ENCODE measurements around the gene TBX2.

TBX2 gene

DNA sequence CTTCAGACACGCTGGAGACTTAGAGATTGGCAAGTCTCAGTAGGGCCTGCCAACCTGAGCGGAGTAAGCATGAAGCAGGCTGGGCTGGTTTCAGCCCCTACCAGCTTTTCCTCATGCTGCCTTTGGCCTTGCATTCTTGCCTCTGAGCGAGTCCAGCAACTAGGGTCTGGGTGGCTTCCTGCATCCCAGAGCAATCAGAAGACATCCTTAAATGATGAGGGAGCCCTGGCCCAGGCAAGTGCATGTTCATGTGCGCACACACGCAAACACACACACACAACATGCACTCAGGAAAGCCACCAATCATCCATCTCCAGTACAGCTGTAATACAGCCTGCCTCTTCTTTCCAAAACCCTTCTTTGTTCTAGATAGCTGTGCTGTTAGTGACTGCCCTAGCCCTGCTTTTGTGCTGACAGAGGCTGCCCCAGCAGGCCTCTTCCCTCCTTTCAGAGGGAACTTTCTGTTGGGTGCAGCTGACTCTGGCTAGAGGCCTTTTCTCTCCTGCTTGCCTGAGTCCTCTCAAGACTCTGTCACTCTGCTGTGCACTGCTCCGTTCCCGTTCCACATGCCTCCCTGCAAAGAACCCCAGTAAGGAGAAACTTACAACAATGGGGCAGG, 30.7 kb upstream of the TBX2 start:
- no peak for DNase-seq (ENCODE audit: low read depth)

DNA sequence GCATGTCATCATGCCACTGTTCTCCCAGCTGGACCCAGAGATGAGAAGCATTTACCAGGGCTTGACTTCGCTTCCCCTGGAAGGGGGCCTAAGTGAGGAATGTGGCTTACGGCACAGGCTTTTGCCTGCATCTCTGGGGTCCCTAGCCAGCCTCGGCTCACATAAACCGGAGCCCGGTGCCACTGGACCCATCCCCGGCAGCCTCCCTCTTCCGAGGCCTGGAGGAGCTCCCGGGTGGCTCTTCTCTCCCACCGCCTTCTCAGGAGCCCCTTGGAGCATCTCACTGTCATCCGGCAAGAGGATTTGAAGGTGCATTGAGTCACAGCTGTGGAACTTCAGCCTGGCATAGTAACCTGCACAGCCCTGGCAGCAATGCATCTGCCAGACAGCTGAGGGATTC, 29.9 kb upstream of the TBX2 start:
- DNase-seq (ENCODE audit: low read depth) = no peak

DNA sequence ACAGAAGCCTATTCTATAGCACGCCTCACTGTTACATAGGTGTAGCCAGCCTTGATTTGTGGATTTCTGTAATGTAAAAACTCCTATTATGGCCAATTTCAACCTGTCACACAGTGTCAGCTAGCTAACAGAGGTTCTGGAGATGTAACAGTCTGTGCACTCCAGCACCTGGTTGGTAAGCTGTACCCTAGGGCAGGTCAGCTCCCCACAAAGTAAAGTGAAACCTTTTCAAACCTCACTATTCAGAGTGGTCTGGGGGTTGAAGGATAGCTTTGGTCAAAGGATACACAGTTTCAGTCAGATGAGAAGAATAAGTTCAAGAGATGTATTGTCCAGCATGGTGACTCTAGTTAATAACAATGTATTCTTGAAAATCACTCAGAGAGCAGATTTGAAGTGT, 28.5 kb upstream of the TBX2 start:
- DNase-seq (ENCODE audit: low read depth) = no peak

DNA sequence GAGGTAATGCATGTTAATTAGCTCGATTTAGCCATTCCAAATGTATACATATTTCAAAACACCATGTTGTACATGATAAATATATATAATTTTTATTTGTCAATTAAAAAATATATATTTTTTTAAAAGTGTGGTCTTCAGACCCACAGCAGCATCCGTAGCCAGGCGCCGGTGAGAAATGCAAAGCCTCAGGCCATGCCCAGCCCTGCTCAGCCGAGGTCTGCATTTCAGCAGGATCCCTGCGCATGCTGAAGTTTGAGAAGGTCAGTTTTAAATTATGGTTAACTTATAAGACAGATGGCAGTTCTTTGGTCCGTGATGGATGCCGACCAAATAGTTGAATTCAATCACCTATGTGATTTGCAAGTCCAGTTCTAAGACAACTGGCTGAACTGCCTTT, 28.0 kb upstream of the TBX2 start:
- DNase-seq (ENCODE audit: low read depth) = no peak

DNA sequence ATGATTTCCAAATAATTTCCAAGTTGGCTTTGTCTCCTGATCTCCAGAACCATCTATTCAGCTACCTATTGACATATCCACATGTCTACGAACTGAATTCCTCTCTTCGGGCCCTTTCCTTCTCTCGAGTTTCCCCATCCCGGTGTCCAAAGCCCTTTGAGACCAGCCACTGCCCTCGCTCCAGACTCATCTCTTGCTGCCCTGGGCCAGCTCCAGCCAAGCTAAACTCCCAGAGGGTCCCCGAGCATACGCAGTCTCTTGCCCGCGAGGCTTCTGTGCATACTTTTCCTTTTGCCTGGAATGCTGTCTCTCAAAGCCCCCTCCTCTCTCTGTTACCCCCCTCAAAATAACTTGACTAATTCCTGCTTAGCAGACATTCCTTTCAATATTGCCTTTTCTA, 27.2 kb upstream of the TBX2 start:
- DNase-seq (ENCODE audit: low read depth) = no peak

DNA sequence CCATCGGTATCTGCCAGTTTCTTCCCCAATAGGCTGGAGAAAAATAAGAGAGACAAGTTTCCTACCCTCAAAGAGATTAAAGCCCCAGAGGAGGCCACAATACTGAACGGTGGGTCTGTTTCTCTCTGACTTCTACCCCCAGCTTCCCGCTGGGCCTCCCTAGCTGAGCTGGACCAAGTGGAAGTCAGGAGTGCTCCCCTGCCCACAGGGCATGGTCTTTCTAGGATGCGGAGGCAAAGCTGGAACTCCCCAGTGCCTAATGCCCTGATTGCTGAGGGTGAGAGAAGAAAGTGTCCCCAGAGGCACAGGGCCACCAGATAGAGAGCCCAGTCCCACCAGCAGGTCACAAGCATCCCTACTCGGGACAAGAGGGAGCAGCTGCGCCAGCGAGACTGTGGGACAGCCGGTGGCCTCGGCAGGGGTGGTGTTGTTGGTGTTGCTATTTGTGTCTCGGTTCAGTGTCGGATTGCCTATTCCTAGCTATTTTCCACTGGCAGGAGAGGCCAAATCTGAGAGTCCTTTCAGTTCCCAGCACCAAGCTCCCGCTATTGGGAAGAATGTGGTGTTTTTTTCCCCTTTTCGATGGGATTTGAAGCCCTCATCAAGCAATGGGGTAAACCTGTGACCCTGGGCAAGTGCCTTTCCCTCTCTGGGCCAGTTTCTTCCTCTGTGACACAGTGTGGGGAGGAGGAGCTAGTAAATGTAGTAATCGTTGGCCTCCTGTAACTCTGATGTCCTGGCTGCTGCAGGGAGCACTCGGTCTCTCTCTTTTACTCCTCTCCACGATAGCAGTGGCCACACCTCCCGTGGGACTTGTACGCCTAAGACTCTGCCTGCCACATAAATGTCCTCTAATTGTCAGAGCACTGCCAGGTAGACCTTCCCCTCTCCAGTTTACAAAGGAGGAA, 22.5 kb upstream of the TBX2 start:
- DNase-seq (ENCODE audit: low read depth) = no peak

DNA sequence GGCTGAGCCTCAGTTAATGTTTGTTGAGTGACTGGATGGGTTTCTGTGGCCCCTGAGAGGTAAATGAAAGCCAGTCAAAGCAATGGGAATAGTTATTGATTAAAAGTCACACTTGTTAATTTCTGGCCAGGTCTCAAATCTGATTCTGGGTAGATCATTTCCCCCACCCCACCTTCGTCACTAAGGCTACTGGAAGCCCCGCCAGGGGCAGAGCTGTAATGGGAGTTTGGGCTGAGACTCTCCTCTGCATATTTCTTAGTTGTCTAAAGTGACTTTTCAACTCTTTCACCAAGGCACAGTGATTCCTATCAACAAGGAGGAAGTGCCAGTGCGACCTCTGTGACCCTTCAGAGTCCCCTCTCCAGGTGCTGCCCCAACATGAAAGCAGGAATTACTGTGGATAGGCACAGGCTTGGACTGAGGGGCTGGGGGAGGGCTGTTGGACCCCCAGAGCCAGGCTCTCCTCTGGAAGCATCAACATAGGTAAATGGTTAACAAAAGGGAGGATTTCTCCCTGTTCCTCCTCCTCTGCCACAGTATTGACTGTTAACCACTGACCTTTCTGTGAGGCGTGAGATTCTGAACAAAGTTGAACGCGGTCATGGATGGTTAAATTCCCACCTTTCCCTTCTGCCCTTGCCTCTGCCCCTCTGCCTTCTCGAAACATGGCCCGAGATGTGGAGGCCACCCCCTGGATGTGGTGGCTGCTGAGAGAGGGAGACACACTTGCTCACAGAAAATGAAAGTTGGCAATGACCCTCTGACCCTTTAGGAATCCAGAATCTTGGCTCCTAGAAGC, 20.8 kb upstream of the TBX2 start:
- no peak for DNase-seq (ENCODE audit: low read depth)

DNA sequence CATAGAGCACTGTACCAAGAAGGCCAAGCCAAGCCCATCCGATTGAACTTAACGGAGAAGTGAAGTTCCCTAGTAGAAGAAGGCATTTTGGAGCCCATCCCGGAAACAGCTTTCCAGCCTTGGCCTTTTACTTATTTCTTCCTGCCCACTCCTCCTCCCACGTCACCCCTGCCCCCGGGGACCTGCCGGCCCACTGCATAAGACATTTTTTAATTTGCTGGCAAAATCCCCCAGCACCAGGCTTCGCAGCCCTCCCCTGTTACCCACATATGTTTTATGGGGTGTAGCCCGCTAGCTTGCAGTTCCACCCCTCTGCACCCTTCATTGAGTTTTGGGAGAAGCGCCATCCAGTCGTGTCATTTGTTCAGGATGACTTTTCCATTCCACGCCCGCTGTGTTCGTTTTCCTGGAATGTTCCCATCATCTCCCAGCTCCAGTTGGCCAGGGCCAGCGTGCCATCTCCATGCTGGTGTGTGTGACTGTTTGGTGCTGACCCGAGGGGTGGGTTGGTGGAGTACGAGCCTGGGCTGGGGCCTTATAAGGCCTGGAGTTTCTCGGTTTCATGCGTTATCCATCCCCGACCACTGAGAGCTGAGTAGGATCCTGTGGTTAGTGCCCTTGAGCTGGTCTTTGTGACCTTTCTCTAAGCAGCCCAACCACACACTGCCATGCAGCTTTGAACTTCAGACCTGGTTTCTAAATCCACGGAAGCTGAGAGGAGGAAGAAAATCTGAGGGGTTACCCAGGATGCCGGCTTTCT, 20.0 kb upstream of the TBX2 start:
- DNase-seq (ENCODE audit: low read depth) = no peak

DNA sequence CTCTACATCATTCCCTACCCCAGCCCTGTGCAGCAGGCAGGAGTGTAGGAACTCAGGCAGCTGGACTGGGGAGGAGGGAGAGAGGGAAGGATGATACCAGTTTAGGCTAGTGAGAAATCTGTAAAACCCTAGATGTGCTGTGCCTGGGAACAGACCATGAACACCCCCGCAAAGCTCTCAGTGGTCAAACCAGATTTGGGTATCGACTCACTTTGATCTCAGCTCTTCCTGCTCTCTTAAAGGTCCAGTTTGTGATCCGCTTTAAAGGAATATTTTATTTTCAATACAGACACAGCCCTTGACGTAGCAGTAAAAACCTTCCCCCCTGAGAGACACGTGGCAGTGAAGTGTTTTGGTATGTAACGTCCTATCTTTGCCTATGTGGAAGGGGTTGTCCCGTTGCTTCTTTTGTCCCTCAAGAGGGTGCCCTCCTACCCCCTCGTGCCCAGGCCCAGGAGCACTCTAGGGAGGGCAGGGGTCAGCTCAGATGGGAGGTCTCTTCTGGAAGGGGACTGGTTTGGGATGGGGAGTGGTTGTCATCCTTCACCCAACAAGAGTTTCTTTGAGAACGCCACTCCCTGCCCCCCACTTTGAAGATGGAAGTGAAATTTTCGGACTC, 19.3 kb upstream of the TBX2 start:
- DNase-seq (ENCODE audit: low read depth) = no peak

DNA sequence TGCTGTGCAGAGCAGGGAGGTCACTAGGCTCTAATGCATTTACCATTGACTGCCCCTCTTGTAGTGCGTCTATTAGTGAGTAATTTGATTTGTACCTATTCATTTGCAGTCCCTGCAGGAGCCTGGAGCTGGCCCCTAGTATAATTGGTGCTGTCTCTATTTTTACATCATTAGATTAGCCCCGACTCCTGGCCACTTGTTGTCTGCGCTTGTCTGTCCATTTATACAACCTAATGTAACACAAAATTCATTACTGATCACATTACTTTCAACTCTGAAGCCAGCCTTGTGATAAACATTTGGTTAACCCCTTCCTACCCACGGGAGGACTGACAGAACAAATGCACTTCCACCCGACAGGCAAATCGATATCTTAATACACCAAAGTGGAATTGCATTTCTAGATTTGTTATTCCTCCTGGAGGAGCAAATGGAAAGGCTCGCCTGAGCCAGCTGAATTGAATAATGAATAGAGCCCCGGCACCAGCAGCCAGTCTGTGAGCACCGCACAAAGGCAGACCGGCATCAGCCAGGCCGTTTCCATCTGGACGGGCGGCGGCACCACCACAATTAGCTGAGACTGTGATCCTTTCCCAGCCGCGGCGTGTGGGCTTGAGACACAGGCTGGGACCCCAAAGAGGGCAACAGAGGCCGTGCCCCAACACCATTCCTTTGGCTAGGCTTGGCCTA, 18.7 kb upstream of the TBX2 start:
- no peak for DNase-seq (ENCODE audit: low read depth)

DNA sequence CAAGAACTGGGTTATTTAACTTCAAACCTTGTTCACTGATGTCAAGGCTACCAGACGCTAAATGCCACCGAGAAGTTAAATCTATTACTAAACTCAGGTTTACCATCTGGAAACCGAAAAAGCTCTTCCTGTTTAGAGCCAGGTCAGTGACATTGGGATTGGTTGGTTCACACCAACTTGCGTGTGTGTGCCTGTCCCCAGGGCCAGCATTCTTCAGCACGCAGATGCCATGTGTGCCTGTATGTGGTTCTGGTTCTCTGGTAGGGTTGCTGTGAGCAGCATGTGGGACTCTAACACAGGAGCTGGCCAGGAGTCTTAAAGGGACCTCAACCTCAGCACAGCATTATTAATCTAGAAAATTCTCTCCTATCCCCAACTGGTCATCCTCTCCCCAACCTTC, 18.1 kb upstream of the TBX2 start:
- no peak for DNase-seq (ENCODE audit: low read depth)

DNA sequence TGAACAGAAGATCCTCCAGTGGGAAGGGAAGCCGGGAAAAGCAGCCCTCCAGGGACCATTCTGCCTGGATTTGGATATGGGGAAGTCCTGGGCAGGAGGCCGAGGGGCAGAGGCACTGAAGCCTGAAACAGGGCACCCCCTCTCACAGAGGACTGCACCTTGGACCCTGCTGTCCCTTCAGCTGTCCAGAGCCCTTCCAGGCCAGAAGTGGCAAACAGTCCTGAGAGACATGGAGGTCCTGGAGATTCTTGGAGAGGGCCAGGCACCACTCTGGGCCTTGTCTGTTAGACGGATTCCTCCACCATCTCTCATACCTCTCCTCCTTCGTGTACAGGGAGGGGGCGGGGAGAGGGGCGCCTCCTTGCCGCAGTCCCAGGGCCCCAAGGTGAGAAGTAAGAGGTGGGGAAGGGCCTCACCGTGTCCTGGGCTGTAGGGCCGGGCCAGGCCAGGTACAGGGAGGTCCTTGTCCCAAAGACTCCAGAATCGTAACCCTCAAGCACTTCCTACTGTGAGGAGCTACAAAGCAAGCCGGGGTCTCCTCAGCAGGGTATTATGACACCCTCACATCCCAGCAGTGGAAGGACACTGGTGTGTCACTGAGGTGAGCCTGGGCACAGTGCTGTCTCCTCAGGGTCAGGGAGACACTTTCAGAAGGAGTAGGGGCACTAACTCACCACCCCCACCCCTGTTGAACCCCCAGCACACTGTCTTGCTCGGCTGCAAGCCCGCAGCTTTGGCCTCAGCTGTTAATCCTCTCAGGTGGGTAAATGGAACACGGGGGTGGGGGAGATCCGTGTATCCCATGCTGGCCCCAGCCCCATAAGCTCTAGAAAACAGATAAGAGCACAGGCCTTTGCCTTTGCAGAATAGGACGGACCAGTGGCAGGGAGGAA, 16.6 kb upstream of the TBX2 start:
- DNase-seq (ENCODE audit: low read depth) = no peak

DNA sequence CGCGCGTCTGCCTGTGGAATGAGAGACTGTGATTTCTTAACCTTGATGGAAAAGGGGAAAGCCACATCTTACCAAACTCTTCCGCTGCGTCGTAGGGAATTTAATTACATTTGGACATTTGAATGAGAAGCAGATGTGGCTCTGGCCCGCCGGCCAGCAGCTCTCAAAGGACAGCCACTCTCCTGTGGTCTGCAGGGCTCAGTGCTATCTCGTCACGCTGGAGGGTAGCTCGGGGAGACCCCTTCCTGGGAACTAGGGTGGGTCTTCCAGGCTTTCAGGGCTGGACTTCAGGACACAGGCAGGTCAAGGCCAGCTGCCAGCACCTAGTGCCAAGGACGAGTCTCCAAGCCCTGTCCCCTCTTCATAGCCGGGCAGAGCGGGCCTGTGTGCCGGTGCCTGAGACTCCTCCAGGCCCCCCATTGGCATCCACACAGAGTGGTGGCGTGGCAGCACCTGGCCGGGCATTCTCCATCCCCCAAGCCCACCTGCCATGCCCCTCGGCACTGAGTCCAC, 15.9 kb upstream of the TBX2 start:
- no peak for DNase-seq (ENCODE audit: low read depth)

DNA sequence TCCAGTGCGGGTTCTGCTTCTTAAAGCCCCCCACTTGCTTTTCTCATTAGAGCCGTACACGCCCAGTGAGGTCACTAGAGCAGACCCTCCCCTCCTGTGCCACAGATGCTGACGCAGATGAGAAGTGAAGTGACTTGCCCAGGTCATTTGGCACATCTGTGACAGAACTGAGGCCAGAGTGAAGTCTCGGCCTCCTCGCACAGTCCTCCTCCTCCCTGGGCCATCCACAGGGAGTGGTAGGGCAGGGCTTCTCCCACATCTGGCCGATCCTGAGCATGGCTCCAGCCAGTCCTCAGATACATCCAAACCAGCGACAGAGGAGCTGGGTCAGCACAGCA, 15.3 kb upstream of the TBX2 start:
- no peak for DNase-seq (ENCODE audit: low read depth)

DNA sequence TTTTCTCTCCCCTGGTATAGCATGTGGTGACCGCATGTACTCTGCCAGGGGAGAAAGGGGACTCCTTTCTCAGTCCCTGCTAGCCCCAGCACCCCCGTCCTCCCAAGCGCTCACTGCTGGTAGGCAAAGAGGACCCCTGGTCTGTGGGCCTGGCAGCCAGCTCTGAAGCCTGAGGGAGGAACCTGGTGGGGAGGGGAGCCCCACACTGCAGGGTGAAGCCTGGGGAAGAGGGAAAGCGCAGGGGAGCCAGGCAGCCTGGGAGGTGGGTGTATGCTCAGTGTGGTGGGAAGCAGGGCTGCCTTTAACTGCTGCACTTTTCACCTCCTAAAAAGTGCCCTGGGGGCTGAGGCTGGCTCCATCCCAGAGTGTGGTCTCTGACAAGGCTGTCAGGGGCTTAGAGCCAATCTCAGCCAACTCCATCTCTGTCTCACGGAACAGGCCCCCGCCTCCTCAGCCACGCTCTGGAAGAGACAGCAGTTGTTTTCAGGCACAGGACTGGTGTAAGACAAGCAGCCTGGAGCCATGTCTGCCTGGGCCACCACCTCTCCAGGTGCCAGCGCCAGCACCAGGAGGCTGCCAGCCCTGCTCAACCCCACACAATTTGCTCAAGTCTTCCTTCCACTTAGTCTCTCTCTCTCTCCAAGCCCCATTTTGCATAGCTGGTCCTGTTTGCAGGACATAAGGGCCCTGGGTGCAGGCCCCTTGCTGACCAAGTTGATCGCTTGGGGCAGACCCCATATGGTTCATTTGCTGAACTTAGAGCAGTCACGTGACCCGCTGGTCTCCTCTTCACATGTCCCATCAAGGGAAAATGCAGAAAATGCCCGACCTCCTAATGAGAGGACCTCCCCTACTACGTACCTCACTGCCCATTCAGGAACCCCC, 14.7 kb upstream of the TBX2 start:
- DNase-seq (ENCODE audit: low read depth) = no peak

DNA sequence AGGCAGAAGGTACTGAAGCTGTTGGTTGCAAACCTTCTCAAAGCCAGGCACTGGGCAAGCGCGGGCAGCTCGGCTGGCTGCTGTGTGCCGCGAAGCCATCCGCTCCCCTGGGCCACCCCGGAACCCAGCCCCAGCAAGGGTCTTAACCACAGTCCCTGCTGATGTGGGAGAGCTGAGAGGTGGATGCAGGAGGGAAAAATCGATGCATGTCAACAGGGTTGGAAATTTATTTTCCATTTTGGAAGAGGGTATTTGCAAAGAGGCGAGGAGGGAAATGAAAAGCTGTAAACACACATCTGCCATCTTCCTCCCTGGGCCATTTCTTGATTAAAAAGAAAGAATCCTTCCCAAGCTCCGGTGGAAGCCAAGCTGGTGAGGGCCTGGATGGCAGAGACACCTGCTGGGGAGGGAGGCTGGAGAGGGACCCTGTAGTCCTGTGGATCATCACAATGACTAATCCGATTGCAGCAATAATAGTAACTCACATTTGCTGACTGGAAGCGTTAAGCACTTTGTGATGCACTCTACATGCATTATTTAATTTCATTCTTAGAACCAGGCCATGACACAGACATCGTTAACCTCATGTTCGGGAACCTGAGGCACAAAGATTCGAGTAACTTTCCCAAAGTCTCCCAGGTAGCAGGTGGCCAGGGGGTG, 13.9 kb upstream of the TBX2 start:
- DNase-seq (ENCODE audit: low read depth) = no peak

DNA sequence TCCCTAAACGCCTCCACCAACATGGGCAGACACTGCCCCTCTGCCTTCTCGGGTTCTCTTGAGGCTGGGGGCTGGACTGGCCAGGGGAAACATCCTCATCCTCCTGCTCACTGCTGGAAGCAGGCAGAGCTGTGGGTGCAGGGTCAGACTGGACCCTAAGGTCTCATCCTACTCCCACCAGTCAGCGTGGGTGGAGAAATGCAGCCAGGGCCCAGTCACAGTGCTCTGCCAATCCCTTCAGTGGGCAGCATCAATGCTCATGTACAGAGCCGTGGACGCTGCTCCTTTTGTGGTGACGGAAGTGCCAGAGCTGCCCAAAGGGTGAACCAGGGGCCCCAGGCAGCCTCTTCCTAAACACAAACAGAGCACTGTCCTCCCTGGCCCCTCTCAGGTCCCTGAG, 13.4 kb upstream of the TBX2 start:
- no peak for DNase-seq (ENCODE audit: low read depth)

DNA sequence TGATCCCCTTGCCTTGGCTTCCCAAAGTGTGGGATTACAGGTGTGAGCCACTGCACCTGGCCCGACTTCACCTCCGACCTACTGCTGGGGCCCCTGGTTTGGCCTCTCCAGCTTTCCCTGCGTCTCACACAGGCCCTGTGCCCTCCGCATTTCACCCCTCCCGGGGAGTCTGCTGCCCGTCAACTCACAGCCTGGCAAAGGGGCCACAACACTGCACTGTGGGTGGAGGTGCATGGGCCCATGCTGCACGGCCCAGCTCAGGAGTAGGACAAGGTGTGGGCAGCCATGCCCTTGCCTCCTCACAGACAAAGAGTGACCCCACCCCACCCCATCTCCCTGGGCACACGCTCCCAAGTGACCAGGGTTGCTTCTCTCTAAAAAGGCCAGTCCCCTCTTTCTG, 12.6 kb upstream of the TBX2 start:
- DNase-seq (ENCODE audit: low read depth) = no peak

All from activated gamma-delta T cell treated with anti-CD3 and anti-CD28 coated beads, Interleukin-2, amount 50 U/mL, for 16 hours (primary cell).